ENCODE data around the gene IL22RA2.

DNA sequence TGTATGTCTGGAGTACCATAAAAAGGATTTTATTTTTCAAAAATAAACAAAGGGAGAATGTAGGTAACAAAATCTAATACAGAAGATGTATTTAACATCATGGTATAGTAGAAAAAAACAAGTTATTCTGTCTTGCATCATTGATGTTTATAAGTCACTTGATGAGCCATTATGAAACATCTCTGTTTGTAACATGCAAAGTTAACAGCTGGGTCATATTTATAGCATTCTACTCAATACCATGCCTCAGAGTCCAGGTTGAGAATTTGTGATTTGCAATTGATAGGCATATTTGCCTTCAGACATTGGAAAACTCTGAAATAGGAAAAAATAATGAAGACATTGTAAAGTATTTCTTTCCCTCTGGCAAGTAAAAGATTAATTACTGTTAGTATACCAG lies 76.4 kb downstream of the IL22RA2 start:
- TF ChIP-seq GATA2 (IDR thresholded peaks at IDR 0.05; ENCODE audit: low read depth, low read length) = no peak
- TF ChIP-seq GATA3 (IDR thresholded peaks at IDR 0.05; ENCODE audit: low read depth, low read length) = no peak

All from SH-SY5Y (cell line).